ENCODE results near the gene PLEKHF1.
"Not testable (repeated sequence)": the region's sequence is repeated elsewhere in the genome, so short reads cannot be mapped to it uniquely, and the experiment has no call there.

Gene PLEKHF1

GRCh38 chr19:29666578-29667386 lies 1.5 kb downstream of the PLEKHF1 start:
- peak; percentile 30 for DNase-seq

DNA sequence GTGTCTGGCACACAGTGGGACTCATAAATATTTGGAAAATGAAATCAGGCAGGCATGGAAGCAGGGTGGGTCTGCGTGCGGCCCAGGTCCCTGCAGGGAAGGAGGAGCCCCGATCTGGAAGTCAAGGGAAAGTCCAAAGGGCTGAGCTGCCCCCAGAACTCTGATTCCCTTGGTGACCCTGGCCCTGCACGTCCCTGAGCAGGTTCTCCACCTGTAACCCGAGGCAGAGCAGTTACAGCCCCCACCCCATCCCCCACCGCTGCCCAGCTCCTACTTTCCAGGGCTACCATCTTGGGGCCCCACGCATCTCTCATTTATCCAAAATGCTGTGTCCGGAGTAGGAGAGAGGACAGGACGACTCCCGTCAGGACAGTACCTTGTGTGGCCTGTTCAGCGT lies 2.1 kb downstream of the PLEKHF1 start:
- DNase-seq, result no peak

GRCh38 chr19:29667901-29668341 lies 2.7 kb downstream of the PLEKHF1 start:
- DNase-seq, result no peak

DNA sequence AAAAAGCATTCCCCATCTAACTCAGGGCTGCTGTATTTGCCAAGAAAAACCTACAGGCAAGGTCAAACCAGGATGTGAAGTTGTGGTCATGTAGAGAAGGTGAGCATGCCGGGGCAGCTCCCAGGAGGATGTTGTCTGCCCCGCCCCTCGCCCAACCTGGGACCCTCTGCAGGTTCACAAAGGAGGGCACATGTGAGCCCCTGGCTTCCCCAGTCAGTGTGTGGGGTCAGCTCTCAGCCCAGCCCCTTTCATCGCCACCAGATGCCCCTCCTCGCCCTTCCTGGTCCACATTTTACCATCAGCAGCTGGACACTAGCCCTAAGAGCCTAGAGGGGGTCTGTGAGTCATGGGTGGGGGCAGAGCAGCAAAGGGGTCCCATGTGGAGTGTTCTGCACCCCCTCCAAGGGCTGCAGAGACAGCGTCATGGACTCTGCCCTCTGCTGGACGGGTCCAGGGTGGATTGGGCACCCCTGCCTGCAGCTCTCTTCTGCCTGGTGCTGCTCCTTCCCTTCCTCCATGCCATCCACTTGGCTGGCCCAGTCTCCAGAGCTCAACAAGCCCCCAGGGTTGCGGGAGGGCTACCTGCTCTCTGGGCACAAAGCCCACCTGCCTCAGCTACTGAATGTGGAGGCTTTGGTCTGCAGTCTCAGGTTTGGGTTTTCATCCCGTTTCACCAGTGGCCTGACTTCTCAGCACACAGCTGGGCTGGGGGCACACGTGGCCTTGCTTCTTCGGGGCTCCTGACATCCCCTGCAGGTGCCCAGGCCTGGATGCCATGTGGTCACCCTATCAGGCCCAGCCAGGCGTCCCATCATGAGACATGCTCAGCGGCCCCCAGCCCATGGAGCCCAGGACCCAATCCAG lies 3.7 kb downstream of the PLEKHF1 start:
- DNase-seq, result no peak

DNA sequence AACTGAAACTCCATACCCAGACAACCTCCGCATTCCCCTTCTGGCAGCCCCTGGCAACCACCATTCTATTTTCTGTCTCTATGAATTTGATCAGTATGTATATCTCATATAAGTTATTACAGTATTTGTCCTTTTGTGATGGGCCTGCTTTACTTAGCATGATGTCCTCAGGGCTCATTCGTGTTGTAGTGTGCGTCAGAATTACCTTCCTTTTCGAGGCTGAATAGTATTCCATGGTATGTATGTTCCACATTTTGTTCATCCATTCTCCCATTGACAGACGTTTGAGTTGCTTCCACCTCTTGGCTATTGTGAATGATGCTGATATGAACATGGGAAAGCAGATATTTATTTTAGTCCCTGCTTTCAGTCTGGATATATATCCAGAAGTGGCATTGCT lies 5.0 kb downstream of the PLEKHF1 start:
- DNase-seq, result no peak

DNA sequence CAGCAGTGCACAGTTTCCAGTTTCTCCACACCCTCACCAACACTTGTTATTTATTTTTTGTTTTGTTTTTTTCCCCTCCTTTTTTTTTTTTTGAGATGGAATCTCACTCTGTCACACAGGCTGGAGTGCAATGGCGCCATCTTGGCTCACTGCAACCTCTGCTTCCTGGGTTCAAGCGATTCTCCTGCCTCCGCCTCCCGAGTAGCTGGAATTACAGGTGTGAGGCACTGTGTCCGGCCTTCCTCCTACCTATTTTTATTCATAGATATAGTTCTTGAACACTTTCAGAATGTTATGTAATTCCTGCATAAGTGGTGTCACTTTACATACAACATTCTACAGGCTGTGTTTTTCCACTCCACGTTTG lies 5.7 kb downstream of the PLEKHF1 start:
- DNase-seq, result not testable (repeated sequence)

GRCh38 chr19:29671393-29672160 lies 6.3 kb downstream of the PLEKHF1 start:
- DNase-seq, result peak; percentile 27

DNA sequence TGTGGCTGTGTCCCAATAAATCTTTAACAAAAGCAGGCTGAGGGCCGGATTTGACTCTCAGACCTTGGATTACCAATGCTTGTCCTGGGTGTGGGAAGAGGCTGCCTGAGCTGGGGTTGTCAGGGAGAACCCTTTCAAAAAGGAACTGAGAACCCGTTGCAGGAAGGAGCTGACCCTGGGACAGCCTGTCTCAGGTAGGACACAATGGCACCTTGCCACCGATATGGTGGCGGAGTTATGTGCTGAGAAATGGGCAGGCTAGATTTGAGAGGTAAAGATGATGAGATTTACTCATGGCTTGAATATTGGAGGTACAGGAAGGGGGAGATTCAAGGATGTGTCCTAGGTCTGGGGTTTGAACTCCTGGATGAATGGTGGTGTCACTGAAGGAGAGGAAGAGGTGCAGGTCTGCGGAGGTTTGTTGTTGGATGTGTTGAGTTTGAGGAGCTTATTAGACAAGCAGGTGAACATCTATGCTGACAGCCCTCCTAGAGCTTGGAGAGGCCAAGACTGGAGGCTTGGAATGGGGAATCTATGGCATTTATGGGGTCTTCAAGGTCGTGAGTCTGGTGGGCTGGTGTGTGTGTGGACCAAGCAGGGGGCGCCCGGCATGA lies 7.2 kb downstream of the PLEKHF1 start:
- DNase-seq, result no peak

DNA sequence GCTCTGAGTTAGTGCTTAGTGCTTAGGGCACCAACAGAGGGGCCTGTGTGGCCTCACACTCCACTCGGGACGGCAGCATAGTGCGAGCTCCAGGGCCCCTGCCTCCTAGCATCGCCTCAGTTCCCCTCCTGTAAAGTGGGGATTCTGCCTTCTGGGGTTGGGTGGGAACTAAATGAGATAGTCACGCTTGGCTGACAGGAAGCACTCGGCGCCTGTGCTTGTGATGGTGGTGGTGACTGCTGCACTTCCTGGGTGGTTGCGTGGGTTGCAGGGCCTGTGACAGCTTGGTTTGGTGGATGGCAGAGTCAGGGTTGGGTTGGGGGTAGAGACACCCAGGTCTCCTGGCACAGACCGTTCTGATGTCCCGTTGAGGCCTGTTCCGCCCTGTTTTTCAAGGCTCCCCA lies 7.7 kb downstream of the PLEKHF1 start:
- peak; percentile 38 for DNase-seq

- no peak for DNase-seq
These were observed 8.4 kb downstream of the PLEKHF1 start for GRCh38 chr19:29673451-29674371.

DNA sequence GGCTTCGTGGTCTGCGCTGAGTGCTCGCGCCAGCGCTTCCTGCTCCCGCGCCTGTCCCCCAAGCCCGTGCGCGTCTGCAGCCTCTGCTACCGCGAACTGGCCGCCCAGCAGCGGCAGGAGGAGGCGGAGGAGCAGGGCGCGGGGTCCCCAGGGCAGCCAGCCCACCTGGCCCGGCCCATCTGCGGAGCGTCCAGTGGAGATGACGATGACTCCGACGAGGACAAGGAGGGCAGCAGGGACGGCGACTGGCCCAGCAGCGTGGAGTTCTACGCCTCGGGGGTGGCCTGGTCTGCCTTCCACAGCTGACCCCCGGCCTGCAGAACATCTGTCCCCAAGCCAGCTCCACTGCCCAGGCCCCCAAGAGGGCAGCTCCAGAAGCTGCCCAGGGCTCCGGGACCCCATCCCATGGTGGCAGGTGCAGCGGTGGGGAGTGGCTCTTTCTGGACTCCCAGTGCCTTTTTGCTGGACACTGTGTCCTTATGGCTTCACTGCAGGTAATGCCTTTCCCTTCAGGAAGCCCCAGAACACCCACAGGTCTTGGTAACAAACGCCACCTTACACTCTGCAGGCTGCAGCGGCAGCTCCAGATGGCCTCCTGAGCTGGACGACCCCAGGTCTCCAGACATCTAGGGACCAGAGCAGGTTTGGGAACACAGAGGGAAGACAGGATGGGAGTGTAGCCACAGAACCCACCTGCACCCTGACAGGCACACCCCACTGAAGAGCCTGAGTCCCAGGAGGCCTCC lies 9.3 kb downstream of the PLEKHF1 start:
- no peak for DNase-seq

- no peak for DNase-seq
These were observed 9.9 kb downstream of the PLEKHF1 start for GRCh38 chr19:29675120-29675649.

DNA sequence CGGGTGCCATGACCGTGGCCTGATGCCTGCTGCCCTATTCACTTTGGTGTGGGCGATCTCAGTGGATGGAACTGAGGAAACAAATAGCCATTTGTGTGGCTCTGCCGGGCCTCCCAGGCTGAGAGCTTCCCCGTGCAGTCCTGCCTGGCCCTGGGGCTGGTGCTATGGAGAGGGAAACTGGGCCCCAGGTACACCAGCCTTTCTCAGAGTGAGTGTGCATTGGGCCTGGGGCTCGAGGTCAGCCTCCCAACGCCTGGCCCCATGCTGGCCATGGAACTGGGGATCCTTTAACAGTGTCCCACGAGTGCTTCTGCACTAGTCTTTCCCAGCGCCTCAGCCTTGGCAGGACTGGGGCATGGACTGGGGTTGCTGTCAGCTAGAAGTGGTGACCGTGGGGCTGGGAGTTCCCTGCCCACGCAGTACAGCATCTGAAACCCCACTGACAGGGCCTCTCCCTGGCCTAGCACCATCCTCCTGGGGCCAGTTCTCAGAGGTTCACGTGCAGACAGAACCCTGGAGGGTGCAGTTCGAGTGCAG lies 10.5 kb downstream of the PLEKHF1 start:
- DNase-seq, result no peak

- DNase-seq, result no peak
These were observed 11.3 kb downstream of the PLEKHF1 start for GRCh38 chr19:29676586-29676985.

DNA sequence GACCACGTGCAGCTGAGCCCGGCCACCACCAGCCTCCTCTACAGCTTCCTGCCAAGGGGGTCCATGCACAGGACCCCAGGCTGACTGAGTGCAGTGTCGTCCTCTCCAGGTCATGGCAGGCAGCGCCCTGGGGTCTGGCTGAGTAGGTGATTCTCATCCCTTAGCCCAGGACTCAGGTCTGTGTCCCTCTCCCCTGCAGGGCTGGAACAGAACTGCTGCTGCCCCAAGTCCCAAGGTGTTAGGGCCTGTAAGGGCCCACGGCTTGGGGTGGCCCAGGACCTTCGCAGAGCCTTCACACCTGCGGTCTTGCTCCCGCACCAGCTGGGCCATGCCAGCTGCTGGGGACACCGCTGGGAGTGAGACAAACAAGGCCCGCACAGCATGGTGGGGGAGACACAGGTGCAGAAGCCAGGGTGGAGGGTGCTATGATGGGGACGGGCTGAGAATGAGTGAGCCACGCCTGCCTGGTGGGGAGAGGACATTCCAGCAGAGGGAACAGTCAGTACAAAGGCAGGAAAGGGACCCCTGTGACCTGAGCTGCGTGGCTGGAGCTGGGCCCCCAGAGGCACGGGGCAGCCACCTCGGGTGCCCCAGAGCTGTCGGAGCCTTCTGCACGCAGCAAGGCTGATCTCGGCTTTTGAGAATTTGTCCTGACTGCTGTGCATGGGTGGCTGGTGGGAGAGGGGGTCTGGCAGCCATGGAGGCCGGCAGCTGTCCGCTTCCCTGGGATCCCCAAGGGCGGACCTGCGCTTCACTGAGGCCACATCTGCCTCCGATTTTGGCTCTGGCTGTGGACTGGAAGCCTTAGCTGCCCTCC lies 11.9 kb downstream of the PLEKHF1 start:
- DNase-seq, result no peak

- DNase-seq, result no peak
These were observed 13.3 kb downstream of the PLEKHF1 start for GRCh38 chr19:29678484-29679106.

- no peak for DNase-seq
These were observed 14.4 kb downstream of the PLEKHF1 start for GRCh38 chr19:29679598-29680210.

- DNase-seq, result peak; percentile 30
These were observed 15.2 kb downstream of the PLEKHF1 start for GRCh38 chr19:29680447-29680846.
